ENCODE measurements around the gene RALGAPB.

Gene RALGAPB

DNA sequence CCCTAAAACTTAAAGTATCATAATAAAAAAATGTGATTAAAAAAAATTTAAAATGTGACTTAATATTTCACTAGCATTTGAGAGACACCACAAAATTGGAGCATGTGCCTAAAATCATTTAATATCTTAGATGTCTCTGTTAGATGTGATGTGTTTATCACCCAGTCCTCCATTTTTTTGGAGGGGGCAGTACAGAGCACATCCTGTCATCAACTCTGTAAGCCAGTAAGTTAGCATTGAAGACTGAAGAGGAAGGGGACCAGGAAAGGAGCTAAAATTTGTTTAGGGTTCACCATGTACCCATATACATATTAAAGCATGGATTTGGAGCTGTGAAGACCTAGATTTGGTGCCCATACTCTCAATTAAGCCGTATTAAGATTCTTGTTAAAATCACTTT lies 77.6 kb downstream of the RALGAPB start:
- ATAC-seq: no peak

DNA sequence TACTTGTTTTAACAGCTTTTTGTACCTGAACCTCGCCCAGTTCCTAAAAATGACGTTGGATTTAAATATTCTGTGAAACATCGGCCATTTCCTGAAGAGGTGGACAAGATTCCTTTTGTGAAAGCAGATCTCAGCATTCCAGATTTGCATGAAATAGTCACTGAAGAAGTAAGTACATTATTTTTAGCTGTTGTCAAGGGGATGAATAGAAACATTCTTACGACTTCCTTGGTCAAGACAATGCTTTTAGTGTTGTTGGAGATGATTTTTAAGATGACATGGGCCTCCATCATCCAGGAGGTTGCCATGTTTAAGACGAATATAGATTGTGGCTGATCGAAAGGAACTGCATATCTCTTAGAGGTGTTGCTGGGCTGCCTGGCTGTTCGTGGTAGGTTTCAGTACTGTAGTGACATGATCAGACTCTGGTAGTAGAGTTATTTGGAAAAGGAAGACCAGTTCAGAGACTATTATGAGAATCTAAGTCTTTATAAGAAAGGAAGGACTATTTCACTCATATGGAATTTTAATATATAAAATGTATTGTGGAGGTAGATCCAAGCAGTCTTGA lies 78.5 kb downstream of the RALGAPB start:
- no peak for ATAC-seq

DNA sequence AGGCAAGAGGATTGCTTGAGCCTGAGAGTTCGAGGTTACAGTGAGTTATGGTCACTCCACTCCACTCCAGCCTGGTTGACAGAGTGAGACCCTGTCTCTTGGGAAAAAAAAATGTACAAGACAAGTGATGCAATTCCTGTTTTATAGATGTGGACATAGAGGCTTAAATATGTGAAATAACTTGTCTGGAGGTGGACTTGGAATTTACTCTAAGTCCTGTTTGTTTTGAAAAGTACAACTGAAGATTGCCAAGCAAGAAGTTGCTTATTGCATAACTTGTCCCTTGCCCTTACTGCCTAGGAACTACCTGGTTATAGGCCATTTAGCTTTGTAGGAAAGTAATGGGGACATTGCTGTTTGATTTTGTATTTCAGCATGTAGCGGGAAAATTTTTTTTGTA lies 82.3 kb downstream of the RALGAPB start:
- no peak for ATAC-seq

DNA sequence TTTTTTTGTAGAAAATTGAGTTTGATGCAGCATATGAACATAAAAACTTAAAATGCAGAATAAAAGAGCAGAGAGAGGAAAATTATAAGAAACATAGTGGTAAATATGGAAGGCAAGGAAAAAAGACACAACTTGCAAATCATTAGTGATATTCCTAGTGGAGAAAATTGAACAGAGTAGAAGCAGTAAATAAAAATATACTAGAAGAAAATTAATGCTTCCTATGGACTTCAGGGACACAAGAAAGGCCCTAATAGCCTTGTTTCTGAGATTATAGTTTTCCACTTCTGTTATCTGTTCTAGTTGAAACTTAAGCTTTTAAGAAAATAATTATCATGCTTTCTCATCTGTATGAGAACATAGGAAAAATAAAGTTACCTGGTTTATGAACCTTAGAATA lies 82.8 kb downstream of the RALGAPB start:
- no peak for ATAC-seq

DNA sequence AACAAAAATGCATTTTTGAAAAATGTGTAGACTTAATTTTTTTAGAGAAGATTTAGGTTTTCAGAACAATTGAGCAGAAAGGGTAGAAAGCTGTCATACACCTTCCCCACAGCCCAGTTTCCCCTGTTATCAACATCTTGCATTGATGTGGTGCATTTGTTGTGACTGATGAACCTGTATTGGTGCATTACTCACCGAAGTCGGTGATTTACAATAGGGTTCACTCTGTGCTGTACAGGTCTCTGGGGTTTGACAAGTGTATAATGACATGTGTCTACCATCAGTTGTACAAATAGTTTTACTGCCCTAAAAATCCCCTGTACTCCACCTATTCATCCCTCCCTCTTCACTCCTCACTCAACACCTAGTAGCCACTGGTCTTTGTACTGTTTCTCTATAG lies 84.5 kb downstream of the RALGAPB start:
- ATAC-seq: peak in 1 of 2 donors; percentile 69

DNA sequence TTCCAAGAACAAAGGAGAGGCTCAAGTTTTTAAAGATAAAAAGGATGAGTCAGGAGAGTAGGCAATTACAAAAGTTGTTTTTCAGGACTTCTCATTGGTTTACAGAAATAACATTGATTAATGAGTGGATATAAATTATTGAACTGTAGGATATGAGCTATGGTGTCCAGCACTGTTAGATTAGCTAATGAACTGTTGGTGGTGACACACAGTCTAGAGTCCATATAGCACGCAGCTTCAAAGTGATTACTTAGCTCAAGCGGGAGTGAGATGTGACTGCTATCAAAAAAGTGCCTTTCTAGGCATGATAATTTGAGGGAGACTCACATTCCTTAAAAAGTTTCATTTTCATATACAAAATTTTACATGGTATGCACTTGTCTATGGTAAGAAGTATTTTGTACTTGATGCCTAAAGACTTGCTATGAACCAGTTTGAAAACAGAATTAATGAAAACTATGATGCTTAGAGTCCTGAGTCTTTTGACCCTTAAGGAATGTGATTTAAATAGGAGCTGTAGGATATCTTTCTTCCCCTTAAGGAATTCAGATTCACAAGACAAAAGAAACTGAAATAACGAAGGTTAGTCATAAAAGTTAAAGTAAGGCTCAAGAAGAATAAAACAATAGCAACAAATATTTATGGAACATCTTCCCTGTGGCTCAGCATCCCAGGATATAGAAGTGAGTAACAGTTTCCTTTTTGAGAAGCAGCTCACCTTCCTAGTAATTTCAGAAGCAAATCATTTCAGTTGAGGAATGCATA lies 86.1 kb downstream of the RALGAPB start:
- ATAC-seq: no peak

DNA sequence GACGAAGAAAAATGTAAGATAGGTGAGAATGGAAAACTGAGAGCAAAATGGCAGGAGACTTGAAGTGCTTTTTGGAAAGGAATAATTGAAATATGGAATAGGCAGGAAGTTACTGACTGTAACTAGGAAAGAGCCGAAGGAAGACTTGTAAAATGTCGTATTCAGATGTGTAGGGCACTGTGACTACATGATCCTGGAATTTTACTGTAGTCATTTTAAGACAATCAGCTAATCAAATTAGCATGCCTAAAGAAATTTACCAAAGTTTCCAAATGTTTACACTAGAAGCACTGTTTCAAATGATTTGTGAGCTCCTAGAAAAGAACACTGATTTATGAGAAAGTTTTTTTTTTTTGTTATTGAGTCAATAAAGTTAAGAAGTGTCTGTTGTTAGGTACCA lies 87.1 kb downstream of the RALGAPB start:
- ATAC-seq: no peak

DNA sequence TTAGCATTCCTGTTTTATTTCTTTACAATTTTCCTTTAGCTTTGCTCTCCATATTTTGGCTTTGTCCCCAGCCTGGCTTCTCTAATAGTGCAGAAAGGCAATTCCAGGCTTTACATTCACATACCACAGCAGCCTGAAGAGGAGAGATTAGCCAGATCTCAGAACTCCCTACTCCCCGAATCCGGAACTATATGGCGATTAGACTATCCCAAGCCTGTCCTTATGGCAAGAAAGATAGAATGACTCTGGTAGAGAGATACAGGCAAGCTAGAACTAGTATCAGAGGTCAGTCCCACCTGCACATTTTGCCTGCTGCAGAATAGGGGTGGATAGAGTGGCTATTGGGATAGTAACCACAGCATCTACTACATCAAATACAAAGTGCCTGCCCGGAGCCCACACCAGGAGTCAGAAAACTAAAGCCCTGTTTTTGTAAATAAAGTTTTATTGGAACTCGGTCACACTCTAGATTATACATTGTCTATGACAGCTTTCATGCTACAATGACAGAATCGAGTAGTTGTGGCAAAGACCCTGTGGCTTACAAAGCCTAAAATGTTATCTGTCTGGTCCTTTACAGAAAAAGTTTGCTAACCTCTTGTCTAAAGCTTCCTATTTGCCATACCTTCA lies 91.3 kb downstream of the RALGAPB start:
- no peak for ATAC-seq

DNA sequence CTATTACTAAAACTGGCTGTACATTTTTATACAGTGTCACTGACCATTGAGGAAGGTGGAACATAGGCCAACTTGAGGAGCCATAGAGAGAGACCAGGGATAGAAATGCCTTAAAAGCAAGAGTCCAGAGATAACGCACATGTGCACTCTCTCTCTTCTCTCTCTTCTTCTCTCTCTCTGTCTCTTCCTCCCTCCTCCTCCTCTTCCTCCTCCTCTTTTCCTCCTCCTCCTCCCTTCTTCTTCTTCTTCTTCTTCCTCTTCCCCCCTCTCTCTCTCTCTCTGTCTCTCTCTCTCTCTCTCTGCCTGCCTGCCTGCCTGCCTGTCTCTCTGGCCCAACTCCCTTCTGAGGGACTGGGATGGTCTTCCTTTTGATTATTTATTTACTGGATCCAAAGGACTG lies 92.0 kb downstream of the RALGAPB start:
- no peak for ATAC-seq

DNA sequence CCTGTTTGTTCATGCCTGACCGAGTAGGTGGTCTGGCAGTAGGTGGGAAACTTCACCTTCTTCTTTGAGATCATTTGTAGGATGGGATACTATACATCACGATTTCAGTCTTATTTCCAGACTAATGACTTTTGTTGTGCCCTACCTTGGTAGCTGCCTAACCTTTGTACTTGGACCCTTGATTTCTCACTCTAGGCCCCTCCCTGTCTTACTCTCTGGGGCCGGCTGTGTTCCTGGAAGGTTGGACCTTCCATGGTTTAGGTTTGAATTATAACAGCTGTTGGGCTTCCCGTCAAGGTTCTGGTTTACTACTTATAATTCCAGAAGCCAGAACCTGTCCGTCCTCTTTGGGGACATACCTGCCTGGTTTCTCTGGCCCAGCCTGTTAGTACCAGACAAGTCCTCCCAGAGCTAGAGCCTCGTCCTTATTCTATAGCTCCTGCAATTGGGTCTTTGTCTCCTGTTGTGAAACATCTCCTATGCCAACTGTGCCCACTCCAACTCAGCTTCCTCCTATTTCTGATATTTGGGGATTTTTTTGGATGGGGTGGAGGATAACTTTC lies 93.5 kb downstream of the RALGAPB start:
- no peak for ATAC-seq

DNA sequence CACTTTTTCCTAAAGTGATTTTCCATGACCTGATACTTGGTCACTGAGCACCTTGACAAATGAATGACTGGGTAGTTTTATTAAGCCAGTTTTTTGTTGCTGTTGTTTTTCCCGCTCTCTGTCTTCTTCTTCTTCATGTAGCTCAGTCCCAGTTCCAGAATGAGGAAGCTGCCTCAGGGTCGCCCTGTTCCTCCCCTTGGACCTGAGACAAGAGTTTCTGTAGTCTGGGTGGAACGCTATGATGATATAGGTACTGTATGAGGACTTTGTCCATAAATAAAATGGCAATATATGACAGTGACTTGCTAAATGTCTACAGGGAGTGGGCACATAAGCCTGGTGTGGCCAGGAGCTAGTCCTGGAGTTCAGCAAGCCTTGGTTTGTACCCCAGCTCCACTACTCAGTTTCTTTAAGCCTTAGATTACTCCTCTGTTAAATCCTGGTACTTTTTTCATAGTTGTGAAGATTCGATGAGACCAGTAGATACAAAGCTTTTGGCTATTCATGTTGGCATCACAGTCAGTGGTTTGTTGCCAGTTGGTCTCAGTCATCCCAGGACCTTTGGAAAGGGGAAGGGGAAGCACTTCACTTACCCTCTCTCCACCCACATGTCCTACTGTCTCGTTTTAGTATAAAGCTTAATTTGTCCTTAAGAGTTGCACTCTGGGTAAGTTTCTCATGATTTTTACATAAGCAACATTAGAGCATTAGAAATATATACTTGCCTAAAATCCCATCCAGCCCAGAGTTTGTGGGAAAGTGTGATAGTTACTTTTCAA lies 97.3 kb downstream of the RALGAPB start:
- no peak for ATAC-seq

DNA sequence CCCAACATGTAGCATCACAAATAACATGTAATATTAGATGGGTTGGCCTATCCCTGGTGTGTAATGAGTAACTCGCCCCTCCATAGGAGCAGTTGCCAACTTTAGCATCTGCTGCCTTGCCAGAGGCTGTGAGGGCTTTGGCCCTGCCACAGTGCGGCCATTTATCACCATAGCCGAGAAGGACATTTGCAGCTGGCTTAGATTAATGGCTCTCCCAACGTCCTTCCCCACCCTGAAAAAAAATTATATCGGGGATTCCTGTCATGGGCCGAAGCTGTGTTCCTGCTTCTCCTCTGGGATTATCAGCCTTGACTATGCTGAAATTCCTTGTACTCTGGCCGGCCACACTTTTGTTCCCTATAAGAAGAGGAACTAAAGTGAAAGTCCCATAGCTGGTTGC lies 100.8 kb downstream of the RALGAPB start:
- no peak for ATAC-seq

DNA sequence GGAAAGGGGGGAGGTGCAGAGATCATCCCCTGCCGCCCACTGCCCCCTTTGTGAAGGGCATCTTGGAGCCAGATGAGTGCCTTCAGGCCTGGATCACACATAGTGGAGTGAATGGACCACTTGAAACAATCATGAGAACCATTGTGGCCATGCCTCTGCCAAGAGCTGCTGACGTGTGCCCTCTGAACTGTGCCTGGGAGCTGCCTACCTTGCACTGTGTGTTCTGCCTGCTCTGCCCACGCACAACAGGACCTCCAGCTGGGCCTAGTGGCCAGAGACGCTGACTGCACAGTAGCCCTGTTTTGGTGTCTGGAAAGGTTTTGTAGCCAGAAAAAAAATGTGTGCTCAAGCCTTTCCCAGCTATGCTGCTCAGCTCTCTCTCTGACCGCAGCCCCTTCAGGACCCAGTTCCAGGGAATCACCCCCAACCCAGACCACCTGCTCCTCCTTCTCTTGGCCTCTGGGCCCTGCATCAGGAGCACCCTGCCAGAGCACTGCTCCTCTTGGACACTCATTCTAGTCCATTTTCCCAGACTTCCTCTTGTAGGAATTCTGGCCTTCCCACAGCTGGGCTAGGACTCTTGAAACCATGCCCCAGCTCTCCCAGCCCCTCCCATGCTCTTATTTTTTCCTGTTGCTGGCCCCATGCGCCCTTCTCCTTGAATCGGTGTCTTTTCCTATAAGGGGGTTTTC lies 106.7 kb downstream of the RALGAPB start:
- no peak for ATAC-seq

DNA sequence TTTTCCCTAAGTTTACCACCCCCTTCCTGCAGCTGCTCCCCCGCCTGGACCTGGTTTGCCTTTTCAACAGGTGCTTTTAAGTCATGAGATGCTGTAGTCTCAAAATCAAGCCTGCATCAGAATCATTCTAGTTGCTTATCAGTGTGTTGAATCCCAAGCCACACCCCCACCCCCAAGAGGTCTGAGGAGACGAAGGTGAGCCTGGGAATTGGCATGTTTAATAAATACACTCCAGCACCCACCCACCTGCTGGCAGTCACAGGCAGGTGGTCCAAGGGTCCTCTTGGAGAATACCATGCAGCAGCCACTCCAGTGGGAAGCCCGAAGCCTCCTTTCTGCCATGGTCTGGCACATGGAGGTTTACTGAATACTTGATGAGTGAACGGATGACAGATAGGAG lies 107.3 kb downstream of the RALGAPB start:
- no peak for ATAC-seq

DNA sequence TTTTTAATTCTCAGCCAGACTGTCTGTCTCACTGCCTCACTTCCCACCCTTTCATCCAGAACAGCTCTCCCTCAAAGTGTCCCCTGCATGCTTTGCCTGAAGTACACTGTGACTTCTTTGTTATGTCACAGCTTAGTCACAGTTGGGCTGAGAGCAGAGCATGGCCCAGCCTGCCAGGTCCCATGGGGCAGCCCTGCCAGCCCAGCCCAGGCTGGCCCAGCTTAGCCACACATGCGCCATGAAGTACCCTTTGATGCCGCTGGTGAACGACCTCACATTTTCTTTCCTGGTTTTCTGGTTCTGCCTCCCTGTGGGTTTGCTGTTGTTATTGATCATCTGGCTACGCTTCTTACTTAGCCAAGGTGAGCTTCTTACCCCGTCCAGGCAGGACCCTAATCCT lies 108.4 kb downstream of the RALGAPB start, which contains the start of gene ADIG:
Gene ADIG (plus strand): TSS at position 185 of the 400 bp plus-strand sequence. CDS start 54 bp downstream, at position 239.
- no peak for ATAC-seq

DNA sequence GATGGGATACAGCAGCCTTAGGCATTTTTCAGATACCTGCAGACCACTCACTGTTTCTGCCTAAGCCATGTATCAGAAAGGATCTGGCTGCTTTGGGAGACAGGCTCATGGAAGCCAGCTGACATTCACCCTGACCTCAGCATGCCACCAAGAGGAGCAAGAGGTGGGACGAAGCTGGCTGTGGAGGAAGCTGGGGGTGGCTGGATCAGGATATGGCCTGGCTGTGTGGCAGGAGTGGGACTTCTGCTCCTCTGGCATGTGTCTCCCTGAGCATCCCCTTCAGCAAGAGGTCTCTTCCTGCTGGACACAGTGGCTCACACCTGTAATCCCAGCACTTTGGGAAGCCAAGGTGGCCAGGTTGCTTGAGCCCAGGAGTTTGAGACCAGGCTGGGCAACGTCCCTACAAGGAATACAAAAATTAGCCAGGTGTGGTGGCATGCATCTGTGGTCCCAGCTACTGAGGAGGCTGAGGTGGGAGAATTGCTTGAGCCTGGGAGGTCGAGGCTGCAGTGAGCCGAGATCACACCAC lies 109.3 kb downstream of the RALGAPB start:
- no peak for ATAC-seq

DNA sequence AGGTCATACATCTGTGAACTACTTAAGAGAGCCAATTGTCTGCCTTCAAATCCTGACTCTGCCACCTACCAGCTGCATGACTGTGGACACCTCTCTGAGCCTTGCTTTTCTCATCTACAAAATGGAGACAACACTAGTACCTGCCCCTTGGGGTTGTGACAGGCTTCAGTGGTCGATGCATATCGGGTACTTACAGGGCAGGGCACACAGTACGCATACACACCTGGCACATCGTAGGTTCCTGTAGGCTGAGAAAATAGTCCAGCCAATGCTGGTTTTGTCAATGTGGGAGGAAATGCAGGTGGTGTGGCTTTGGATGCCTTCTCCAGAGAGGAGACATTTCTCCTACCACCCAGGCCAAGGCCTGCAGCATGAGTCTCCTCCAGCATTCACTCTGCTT lies 110.7 kb downstream of the RALGAPB start:
- no peak for ATAC-seq

DNA sequence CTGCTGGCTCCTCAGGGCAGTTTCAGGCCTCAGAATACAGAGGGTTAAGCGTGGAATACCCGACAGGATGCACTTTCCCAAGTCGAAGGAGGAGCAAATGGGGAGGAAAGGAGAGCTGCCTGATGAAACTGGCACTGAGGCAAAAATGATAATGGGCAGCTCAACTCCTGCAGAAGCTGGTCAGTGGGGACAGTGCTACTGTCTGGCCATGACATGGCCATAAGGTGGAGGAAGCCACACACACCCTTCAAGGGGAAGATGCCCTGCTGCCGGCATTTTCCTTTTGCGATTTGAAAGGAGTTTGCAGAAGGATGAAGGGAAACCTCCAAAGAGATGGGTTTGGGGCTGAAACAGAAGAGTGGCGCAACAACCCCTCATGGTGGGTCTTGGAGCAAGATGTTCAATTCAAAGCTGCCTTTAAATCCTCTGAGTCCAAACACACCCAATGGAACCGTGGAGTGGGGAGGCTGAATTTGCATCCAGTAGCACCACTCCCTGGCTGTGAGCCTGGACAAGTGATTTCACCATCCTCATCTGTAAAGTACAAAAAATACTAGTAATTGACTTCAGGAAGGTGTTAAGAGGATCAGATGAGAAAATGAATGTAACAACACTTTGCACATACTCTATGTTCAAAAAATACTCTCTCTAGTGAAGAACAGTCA lies 111.6 kb downstream of the RALGAPB start:
- no peak for ATAC-seq

DNA sequence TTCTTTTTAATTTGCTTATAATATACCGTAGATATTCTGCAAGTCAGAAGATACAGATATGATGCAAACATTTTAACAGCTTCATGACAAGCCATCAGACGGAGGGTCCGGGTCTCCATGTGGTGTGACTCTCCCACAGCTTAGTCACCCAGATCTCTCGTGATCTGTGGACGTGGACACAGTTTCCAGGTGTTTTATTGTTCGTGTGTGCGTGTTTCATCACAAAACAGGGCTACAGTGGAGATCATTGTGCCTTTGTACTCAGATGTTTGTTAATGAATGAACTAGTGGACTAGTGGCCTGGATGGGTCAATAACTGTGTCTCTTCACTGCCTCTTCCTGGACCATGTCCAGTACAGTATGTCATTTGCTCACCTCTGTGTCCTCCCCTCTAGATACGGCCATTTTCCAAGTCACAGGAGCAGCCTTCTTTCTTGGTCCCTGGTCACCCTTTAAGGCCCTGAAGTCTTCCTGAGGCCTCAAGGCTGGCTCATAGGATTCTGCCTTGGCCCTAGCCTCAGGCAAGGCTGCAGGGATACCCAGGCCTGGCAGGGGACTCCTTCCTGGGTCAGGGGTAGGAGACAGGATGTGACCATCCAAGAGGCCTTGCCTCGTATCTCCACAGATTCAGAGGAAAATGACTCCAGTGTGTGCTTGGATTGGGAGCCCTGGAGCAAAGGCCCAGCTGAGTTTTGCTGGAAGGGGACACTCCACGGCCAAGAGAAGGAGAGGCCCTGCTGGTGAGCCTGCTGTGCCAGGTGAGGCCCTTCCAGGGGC lies 112.9 kb downstream of the RALGAPB start:
- no peak for ATAC-seq

DNA sequence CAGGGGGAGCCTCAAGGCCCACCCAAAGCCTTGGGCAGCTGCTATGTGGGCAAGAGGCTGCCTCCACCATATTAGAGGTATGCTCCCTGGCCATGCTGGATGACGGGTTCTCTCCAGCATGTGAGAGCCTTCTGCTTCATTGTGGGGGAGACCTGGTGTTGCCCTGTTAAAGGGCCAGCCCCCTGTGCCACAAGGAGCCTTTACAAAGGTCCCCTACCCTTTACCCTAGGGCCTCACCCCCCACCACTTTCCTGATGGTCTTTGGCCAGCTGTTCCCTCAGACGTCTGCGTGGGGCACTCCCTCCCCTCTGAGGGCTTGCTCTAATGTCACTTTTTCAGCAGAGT lies 113.5 kb downstream of the RALGAPB start:
- ATAC-seq: no peak

DNA sequence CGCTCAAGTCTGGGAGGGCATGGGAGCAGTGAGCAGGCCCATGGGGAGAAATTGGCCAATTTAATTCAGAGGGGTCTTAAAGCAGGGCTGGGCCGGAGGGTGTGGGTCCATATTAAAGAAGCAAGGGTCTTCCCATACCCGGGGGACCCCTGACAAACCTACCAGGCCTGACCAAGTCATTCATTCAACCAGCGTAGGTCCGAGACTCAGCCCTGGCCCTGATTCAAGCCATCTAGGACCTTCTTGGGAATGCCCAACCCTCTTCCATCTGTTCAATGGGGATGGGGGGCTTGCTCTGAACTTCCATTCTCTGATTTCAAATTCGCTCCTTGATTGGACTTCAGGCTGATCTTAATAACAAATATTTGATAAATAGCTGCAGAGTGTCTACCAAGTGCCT lies 115.7 kb downstream of the RALGAPB start:
- no peak for ATAC-seq
